22Rv1 (cell line): ENCODE results near the gene DEPDC1.

Source experiments
- CTCF ChIP-seq: fragments of 450-650 bp; IDR thresholded peaks from 2 replicates; pipeline ENCODE4 v1.5.1; 2017; ENCODE audit warnings: mild to moderate bottlenecking
- ZFX ChIP-seq: fragments of 450-650 bp; IDR thresholded peaks from 2 replicates; pipeline ENCODE4 v1.6.1; 2017; ENCODE audit warnings: antibody characterized with exemption, borderline replicate concordance

GRCh38 chr1:68495968-68496679, 758 bp downstream of the DEPDC1 start:
- TF ChIP-seq CTCF: no peak
- no peak for TF ChIP-seq ZFX
